ENCODE data around the gene CCDC196.

CCDC196 gene

GRCh38 chr14:66485910-66486421 is at the start of gene CCDC196:
CCDC196 (plus strand) TSS chr14:66486371; CDS start chr14:66486503, 132 bp downstream.
- no peak for TF ChIP-seq TARDBP (IDR thresholded peaks at IDR 0.05)
- no peak for TF ChIP-seq FOXM1 (IDR thresholded peaks at IDR 0.05; ENCODE audit: borderline replicate concordance)
- TF ChIP-seq HDGF (IDR thresholded peaks at IDR 0.05; ENCODE audit: borderline replicate concordance), result no peak
- no peak for TF ChIP-seq CTBP1 (IDR thresholded peaks at IDR 0.05; ENCODE audit: borderline replicate concordance)
- TF ChIP-seq ELF4 (IDR thresholded peaks at IDR 0.05), result no peak
- TF ChIP-seq ZNF384 (IDR thresholded peaks at IDR 0.05), result no peak
- no peak for TF ChIP-seq BHLHE40 (IDR thresholded peaks at IDR 0.05; ENCODE audit: borderline replicate concordance)
- TF ChIP-seq, protein P1, sequence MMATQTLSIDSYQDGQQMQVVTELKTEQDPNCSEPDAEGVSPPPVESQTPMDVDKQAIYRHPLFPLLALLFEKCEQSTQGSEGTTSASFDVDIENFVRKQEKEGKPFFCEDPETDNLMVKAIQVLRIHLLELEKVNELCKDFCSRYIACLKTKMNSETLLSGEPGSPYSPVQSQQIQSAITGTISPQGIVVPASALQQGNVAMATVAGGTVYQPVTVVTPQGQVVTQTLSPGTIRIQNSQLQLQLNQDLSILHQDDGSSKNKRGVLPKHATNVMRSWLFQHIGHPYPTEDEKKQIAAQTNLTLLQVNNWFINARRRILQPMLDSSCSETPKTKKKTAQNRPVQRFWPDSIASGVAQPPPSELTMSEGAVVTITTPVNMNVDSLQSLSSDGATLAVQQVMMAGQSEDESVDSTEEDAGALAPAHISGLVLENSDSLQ (IDR thresholded peaks at IDR 0.05), result no peak
- no peak for TF ChIP-seq ARNT (IDR thresholded peaks at IDR 0.05)
- TF ChIP-seq FOXA1 (IDR thresholded peaks at IDR 0.05), result no peak
- TF ChIP-seq L3MBTL2 (conservative IDR thresholded peaks at IDR 0.05), result no peak
- TF ChIP-seq SP1 (IDR thresholded peaks at IDR 0.05), result no peak
- no peak for TF ChIP-seq FOXK2 (IDR thresholded peaks at IDR 0.05)
- no peak for TF ChIP-seq SUZ12 (IDR thresholded peaks at IDR 0.05)
- TF ChIP-seq NFRKB (IDR thresholded peaks at IDR 0.05), result no peak
- no peak for TF ChIP-seq LEF1 (IDR thresholded peaks at IDR 0.05; ENCODE audit: borderline replicate concordance)
- CTCF ChIA-PET, result no interaction called here
- DNase-seq (ENCODE audit: extremely low spot score), result no peak
- POLR2A ChIA-PET, result no interaction called here

- no peak for DNase-seq (ENCODE audit: extremely low spot score)
- CTCF ChIA-PET, result no interaction called here
- POLR2A ChIA-PET, result no interaction called here
- TF ChIP-seq, protein P1 (IDR thresholded peaks at IDR 0.05), result no peak
- TF ChIP-seq HDGF (IDR thresholded peaks at IDR 0.05; ENCODE audit: borderline replicate concordance) (no peak), LEF1 (IDR thresholded peaks at IDR 0.05; ENCODE audit: borderline replicate concordance) (no peak), CTBP1 (IDR thresholded peaks at IDR 0.05; ENCODE audit: borderline replicate concordance) (no peak), ELF4 (IDR thresholded peaks at IDR 0.05) (no peak), NFRKB (IDR thresholded peaks at IDR 0.05) (no peak), TARDBP (IDR thresholded peaks at IDR 0.05) (no peak), ARNT (IDR thresholded peaks at IDR 0.05) (no peak), SUZ12 (IDR thresholded peaks at IDR 0.05) (no peak), L3MBTL2 (conservative IDR thresholded peaks at IDR 0.05) (no peak), SP1 (IDR thresholded peaks at IDR 0.05) (no peak), BHLHE40 (IDR thresholded peaks at IDR 0.05; ENCODE audit: borderline replicate concordance) (no peak), ZNF384 (IDR thresholded peaks at IDR 0.05) (no peak), FOXA1 (IDR thresholded peaks at IDR 0.05) (no peak), FOXM1 (IDR thresholded peaks at IDR 0.05; ENCODE audit: borderline replicate concordance) (no peak), FOXK2 (IDR thresholded peaks at IDR 0.05) (no peak)
These were observed 45.4 kb upstream of the CCDC196 start for GRCh38 chr14:66440801-66441200.

GRCh38 chr14:66442953-66443571 is 43.1 kb upstream of the CCDC196 start:
- no peak for TF ChIP-seq TARDBP (IDR thresholded peaks at IDR 0.05)
- TF ChIP-seq LEF1 (IDR thresholded peaks at IDR 0.05; ENCODE audit: borderline replicate concordance), result no peak
- TF ChIP-seq NFRKB (IDR thresholded peaks at IDR 0.05), result no peak
- no peak for TF ChIP-seq ELF4 (IDR thresholded peaks at IDR 0.05)
- TF ChIP-seq FOXK2 (IDR thresholded peaks at IDR 0.05), result no peak
- no peak for TF ChIP-seq L3MBTL2 (conservative IDR thresholded peaks at IDR 0.05)
- TF ChIP-seq ZNF384 (IDR thresholded peaks at IDR 0.05), result no peak
- no peak for TF ChIP-seq HDGF (IDR thresholded peaks at IDR 0.05; ENCODE audit: borderline replicate concordance)
- TF ChIP-seq, protein P1 (IDR thresholded peaks at IDR 0.05), result no peak
- TF ChIP-seq SUZ12 (IDR thresholded peaks at IDR 0.05), result no peak
- TF ChIP-seq FOXA1 (IDR thresholded peaks at IDR 0.05), result no peak
- no peak for TF ChIP-seq SP1 (IDR thresholded peaks at IDR 0.05)
- ChIA-PET POLR2A (no interaction called here), CTCF (no interaction called here)
- no peak for DNase-seq (ENCODE audit: extremely low spot score)

DNA sequence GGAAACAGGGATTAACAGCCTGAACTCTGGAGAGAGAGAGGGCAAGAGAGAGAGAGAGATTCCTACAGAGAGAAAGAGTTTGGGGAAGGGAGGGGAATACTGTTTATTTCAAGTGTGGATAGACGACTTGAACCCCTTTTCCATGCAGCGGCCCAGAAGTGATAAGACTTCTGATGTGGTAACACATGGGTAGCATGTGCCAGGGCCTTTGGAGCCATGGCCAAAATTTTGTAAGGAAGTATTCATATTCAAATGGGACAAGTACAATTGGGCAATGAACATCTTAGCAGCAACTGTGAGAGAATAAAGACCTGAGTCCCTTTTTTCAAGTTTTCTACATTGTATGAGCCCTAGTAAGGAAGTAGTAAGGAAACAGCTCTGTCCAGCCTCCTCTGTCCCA is 42.4 kb upstream of the CCDC196 start:
- TF ChIP-seq LEF1 (IDR thresholded peaks at IDR 0.05; ENCODE audit: borderline replicate concordance) (no peak), FOXK2 (IDR thresholded peaks at IDR 0.05) (no peak), HDGF (IDR thresholded peaks at IDR 0.05; ENCODE audit: borderline replicate concordance) (no peak), L3MBTL2 (conservative IDR thresholded peaks at IDR 0.05) (no peak), BHLHE40 (IDR thresholded peaks at IDR 0.05; ENCODE audit: borderline replicate concordance) (no peak), CTBP1 (IDR thresholded peaks at IDR 0.05; ENCODE audit: borderline replicate concordance) (no peak), TARDBP (IDR thresholded peaks at IDR 0.05) (no peak), ELF4 (IDR thresholded peaks at IDR 0.05) (no peak), ARNT (IDR thresholded peaks at IDR 0.05) (no peak), ZNF384 (IDR thresholded peaks at IDR 0.05) (no peak), FOXM1 (IDR thresholded peaks at IDR 0.05; ENCODE audit: borderline replicate concordance) (no peak), NFRKB (IDR thresholded peaks at IDR 0.05) (no peak), SP1 (IDR thresholded peaks at IDR 0.05) (no peak), SUZ12 (IDR thresholded peaks at IDR 0.05) (no peak), FOXA1 (IDR thresholded peaks at IDR 0.05) (no peak)
- TF ChIP-seq, protein P1 (IDR thresholded peaks at IDR 0.05), result no peak
- POLR2A ChIA-PET, result no interaction called here
- CTCF ChIA-PET, result no interaction called here
- no peak for DNase-seq (ENCODE audit: extremely low spot score)

DNA sequence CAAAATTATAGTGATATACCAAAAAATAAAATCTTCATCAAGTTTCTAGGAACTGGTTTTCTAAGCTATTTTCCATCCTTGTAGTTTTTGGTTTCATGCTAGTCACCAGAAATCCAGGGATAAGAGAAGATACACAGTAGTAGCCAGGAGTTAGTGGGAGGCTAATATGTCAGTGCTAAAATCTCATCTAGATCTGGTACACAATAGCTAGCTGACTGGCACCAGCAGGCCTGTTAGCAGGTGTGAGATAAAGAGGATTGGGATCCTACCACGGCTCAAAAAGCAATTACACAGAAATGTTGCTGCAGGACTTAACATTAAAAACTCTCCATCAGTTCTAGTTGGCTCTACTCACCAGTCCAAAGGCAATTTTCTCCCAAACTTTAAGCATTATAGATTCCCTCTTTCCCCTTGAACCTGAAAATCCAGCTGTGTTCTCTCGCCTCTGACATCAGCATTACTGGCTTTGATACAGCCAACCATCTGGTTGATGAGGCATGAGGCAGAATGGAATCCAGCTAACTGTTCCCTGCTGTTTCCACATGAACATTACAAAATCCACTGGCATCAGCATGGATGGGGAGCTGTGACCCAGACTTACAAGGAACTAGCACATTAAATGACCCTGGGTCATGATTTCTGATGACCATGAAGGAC is 41.8 kb upstream of the CCDC196 start:
- no peak for TF ChIP-seq ARNT (IDR thresholded peaks at IDR 0.05)
- no peak for TF ChIP-seq CTBP1 (IDR thresholded peaks at IDR 0.05; ENCODE audit: borderline replicate concordance)
- TF ChIP-seq NFRKB (IDR thresholded peaks at IDR 0.05), result no peak
- TF ChIP-seq FOXM1 (IDR thresholded peaks at IDR 0.05; ENCODE audit: borderline replicate concordance), result no peak
- no peak for TF ChIP-seq TARDBP (IDR thresholded peaks at IDR 0.05)
- no peak for TF ChIP-seq L3MBTL2 (conservative IDR thresholded peaks at IDR 0.05)
- TF ChIP-seq BHLHE40 (IDR thresholded peaks at IDR 0.05; ENCODE audit: borderline replicate concordance), result no peak
- no peak for TF ChIP-seq HDGF (IDR thresholded peaks at IDR 0.05; ENCODE audit: borderline replicate concordance)
- TF ChIP-seq SUZ12 (IDR thresholded peaks at IDR 0.05), result no peak
- TF ChIP-seq SP1 (IDR thresholded peaks at IDR 0.05), result no peak
- TF ChIP-seq, protein P1 (IDR thresholded peaks at IDR 0.05), result no peak
- no peak for TF ChIP-seq ELF4 (IDR thresholded peaks at IDR 0.05)
- no peak for TF ChIP-seq ZNF384 (IDR thresholded peaks at IDR 0.05)
- no peak for TF ChIP-seq FOXK2 (IDR thresholded peaks at IDR 0.05)
- no peak for TF ChIP-seq FOXA1 (IDR thresholded peaks at IDR 0.05)
- TF ChIP-seq LEF1 (IDR thresholded peaks at IDR 0.05; ENCODE audit: borderline replicate concordance), result no peak
- DNase-seq (ENCODE audit: extremely low spot score), result no peak
- CTCF ChIA-PET, result no interaction called here
- POLR2A ChIA-PET, result no interaction called here
